HG03469 (cell line): ENCODE results near the gene OAF.
"Not testable (repeated sequence)": the region's sequence is repeated elsewhere in the genome, so short reads cannot be mapped to it uniquely, and the experiment has no call there.

ENCODE experiments used
- ATAC-seq: cut with Tn5 transposase; IDR thresholded peaks from one replicate; pipeline ENCODE4 v1.9.1; 2021; ENCODE audit warnings: mild to moderate bottlenecking, moderate library complexity, moderate number of reproducible peaks; ENCODE audit not compliant: unreplicated experiment

The OAF gene

GRCh38 chr11:120239713-120240640, 29.1 kb downstream of the OAF start, which contains the start of gene POU2F3:
Gene POU2F3 (plus strand): TSS chr11:120240140. CDS start chr11:120240344, 204 bp downstream.
- no peak for ATAC-seq

- no peak for ATAC-seq
Measured at GRCh38 chr11:120240866-120241265, 30.0 kb downstream of the OAF start.

DNA sequence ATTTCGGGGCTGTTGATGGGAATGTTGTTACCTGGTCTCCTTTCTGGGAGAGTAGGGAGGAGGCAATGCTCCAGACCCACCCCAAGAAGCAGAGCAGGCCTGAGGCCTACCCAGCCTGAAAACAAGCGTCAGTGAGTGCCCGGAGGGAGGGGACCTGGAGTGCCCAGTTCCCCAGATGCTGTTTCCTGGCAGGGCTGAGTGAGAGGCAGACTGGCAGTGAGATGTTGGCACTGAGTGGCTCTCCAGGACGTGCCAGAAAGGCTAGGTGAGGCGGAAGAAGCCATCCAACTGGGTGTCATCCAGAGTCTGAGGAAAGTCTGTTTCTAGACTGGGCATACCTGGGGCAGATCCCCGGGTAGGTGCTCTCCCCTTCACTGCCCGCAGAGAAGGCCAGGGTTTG, 30.4 kb downstream of the OAF start:
- ATAC-seq = no peak

GRCh38 chr11:120243221-120243620, 32.4 kb downstream of the OAF start:
- no peak for ATAC-seq

DNA sequence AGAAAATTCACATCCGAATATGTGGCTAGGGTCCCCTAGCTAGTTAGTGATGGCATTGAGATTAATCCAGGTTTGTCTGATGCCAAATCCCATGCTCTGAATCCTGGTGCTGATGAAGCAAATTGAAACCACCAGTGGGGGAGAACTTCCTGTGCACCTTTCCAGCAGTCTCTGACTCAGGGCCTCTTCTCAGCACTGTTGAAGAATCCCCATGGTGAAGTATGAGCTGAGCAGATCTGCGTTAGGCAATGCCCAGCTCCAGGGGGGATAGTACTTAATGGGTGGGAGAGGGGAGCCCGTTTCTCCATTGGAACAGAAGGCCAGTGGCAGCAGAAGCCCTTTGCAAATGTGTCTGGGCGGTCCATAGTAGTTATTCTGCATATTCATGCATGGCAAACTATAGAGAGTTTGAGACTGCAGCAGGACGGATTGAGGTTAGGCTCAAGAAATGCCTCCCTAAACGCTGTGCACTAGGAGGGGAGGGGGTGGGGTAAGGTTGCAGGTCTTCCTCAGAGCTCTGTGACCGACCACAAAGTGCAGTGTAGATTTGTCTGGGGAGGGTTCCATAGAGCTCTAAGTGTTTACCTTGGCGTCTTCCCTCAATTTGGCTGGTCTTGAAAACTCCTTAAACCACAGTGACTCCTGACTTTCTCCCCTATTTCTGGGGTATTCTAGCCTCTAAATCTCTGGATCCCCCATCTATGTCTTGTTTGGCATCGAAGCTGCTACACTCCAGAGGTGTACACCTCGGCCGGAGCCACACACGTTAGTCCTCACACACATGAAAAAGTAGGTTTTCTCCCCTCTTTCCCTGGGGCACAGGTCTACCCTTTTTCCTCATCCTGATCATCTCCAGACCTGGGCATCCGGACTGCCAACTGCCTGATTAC, 33.9 kb downstream of the OAF start:
- ATAC-seq = no peak

GRCh38 chr11:120245434-120245833, 34.6 kb downstream of the OAF start:
- ATAC-seq = no peak

DNA sequence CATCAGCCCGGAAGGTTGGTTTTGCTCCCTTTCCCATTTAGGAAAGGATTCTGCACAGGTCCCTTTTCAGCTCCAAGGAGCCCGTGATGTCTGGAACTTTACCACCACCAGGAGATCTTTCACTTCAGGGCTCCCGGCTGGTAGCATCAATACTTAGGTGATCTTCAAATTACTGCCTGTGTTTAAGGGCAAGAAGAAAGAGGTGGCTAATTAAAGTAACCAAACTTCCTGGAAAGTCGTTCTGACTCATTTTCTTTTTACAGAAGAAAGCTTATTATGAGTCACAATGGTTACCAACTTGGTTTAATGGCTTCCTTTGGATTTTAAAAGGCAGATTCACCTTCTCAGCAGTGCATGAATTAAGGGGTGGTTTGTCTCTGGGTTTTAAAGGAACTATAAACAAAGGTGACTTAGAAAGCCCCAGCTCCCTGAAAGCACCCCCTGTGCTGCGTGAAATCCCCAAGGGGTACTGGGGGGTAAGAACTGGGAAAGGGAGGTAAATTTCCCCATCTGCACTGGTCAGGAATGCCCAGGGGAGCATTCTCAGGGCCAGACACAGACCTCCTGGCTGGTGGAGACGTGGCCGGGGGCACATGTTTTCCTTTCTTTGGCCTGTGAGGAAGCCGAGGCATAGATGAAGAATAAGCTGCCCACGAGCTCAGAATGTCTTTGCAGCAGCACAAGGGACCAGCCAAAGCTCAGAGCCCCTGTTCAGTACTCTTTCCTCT, 37.9 kb downstream of the OAF start:
- ATAC-seq = peak; percentile 46

DNA sequence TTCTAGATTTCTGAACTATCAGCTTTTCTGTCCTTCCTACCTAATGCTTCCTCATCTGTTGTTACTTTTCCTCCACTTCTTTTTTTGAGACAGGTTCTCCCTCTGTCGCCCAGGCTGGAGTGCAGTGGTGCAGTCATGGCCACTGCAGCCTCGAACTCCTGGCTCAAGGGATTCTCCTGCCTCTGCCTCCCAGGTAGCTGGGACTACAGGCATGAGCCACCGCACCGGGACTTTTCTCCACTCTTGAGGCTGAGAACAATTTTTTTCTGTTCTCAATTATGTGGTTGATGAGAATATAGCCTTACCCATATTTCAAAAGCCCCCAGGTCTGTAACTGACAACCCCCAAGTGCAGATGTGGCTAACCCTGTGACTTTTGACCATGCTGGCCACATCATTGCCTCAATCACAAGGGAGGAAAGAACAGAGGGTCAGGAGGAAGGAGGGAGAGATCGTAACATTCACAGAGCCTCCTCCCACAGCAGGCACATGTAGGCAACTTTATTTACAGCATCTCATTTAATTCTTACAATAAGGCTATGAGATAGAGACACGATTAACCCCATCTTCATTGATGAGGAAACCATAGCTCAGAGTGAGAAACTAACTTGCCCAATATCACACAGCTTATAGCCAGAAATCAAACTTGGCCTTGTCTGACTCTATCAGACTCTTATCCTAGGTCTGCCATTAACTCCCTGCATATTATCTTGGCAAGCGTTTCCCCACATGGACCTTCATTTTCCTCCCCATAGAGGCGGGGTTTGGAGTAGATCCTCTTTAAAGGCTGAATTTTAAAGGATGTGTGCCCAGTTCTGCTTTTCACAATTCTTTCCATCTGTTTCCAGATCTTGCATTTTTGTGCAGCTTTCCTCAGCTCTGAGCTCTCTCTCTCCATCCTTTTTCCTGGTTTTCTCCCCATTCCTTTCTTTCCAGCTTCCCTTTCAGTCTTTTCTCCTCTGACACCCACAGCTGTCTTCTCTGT, 38.7 kb downstream of the OAF start:
- ATAC-seq = no peak

- not testable (repeated sequence) for ATAC-seq
Measured at GRCh38 chr11:120253377-120253776, 42.5 kb downstream of the OAF start.

GRCh38 chr11:120254788-120255518, 44.1 kb downstream of the OAF start:
- ATAC-seq = no peak

GRCh38 chr11:120255519-120255866, 44.7 kb downstream of the OAF start:
- ATAC-seq = no peak

DNA sequence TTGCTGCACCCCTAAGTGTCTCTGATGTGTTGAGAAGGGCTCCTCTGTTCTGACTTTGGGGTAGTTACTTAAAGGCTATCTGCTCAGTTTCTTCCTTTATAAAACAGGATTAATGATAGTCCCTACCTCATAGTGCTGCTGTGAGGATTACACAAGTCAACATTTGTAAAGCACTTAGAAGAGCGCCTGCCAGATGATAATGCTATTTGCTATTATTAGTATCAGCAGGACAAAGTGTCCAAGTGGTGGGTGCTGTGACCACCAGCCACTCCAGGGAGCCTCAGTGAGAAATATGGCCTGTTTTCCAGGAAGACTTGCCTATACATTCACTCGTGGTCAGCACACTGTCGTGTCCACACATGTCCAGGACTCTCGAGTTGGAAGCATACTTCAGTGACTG, 45.3 kb downstream of the OAF start:
- no peak for ATAC-seq

- no peak for ATAC-seq
Measured at GRCh38 chr11:120256779-120257178, 45.9 kb downstream of the OAF start.

GRCh38 chr11:120257346-120257745, 46.5 kb downstream of the OAF start:
- ATAC-seq = no peak

- ATAC-seq = no peak
Measured at GRCh38 chr11:120258661-120259060, 47.8 kb downstream of the OAF start.

- no peak for ATAC-seq
Measured at GRCh38 chr11:120259241-120259640, 48.4 kb downstream of the OAF start.

DNA sequence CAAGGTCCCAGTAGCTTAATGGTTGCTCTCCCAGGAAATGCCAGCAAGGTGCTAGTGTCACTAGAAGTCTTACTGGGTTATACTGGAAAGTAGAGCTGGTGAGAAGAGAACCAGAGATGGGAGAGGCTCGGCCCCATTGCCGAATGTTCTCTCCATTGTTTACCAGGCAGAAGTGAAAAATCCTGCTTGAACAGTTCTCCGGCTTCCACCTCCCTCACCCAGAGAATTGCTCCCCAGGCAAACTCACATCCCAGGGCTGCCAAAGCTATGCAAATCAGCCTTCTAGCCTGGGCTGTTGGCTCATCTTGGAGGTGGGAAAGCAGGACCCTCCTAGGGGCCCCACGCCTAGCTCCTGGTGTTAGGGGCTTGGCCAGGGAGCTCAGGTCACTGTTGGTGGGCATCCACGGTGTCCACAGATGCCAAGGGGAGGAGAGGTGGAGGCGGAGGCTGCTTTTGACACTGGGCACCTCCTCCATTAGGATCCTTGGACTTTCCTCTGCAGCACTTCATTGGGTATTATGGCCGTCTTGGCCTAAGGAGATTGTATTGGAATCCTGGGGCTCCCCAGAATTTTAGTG, 49.2 kb downstream of the OAF start:
- ATAC-seq = no peak

DNA sequence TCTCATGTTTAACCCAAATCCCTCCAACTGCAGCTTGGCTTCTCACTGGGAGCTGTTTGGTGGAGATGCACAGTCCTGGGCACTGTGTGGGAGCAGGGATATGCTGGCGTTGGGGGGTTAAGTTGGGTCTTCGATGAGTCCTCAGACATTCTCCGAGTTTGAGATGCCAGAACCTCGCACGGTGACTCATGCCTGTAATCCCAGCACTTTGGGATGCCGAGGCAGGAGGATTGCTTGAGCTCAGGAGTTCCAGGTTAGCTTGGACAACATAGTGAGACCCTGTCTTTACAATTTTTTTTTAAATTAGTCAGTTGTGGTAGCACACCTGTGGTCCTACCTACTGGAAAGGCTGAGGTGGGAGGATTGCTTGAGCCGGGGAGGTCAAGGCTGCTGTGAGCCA, 49.8 kb downstream of the OAF start:
- no peak for ATAC-seq

GRCh38 chr11:120261321-120261720, 50.5 kb downstream of the OAF start:
- ATAC-seq = no peak
